ENCODE measurements around the gene GZMA.

The GZMA gene

GRCh38 chr5:55102348-55102747 is at the start of gene GZMA:
Gene GZMA, plus strand, starts transcription at chr5:55102646. Its CDS starts 37 bp downstream, at chr5:55102683.
- TF ChIP-seq, protein P1, sequence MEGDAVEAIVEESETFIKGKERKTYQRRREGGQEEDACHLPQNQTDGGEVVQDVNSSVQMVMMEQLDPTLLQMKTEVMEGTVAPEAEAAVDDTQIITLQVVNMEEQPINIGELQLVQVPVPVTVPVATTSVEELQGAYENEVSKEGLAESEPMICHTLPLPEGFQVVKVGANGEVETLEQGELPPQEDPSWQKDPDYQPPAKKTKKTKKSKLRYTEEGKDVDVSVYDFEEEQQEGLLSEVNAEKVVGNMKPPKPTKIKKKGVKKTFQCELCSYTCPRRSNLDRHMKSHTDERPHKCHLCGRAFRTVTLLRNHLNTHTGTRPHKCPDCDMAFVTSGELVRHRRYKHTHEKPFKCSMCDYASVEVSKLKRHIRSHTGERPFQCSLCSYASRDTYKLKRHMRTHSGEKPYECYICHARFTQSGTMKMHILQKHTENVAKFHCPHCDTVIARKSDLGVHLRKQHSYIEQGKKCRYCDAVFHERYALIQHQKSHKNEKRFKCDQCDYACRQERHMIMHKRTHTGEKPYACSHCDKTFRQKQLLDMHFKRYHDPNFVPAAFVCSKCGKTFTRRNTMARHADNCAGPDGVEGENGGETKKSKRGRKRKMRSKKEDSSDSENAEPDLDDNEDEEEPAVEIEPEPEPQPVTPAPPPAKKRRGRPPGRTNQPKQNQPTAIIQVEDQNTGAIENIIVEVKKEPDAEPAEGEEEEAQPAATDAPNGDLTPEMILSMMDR (IDR thresholded peaks at IDR 0.05), result no peak
- Histone ChIP-seq H3K9me3 (no peaks in the 10 kb centered on the region), H3K4me3 (ENCODE audit: low read depth in 1 of 2, low read length in 1 of 2) (no peak within 1 kb of the TSS), H3K27me3 (peaks cover 29% of the 10 kb centered on the region), H3K27ac (no peak within 1 kb of the TSS), H3K36me3 (no peaks in the 10 kb centered on the region), H3K4me1 (ENCODE audit: control insufficient read depth in 1 of 2, insufficient read depth in 1 of 2, low read depth in 1 of 2, low read length in 1 of 2) (no peaks in the 10 kb centered on the region)

- Histone ChIP-seq H3K27me3 (no peaks in the 10 kb centered on the region), H3K36me3 (no peaks in the 10 kb centered on the region), H3K9me3 (no peaks in the 10 kb centered on the region), H3K27ac (no peak overlapping the region), H3K4me1 (ENCODE audit: control insufficient read depth in 1 of 2, insufficient read depth in 1 of 2, low read depth in 1 of 2, low read length in 1 of 2) (no peaks in the 10 kb centered on the region), H3K4me3 (ENCODE audit: low read depth in 1 of 2, low read length in 1 of 2) (no peak overlapping the region)
- TF ChIP-seq, protein P1 (IDR thresholded peaks at IDR 0.05), result no peak
Observed at GRCh38 chr5:55055183-55055582, 47.3 kb upstream of the GZMA start.

GRCh38 chr5:55062039-55062779 is 40.2 kb upstream of the GZMA start:
- H3K4me3 ChIP-seq (ENCODE audit: low read depth in 1 of 2, low read length in 1 of 2), result no peak overlapping the region

DNA sequence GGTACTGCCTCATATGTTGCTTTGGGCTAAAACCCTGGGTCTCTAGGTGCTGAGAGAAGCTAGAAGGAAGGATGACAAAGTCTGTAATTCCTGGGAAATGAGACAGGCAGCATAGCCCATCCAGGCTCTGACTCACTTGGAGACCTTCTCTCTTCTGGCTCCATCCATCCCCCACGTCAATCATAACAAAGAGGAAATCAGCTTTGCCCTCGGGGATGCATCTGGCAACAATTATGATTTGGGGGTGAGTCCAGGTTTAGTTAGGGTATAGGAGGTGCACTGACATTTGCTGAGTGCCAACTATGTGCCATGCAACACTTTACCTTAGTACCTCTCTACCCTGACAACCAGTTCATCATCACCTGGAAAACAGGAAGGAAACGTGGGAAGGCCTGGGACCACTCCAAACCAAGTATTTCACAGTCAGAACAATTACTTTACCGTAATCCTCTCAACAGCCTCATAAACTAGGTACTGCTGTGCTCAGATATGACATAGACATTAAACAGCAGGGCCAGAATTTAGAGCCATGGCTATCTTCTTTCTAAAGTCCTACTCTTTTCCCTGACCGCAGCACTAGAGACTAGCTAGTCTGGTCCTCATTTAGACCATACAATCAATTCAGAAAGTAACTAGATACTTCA is 39.1 kb upstream of the GZMA start:
- TF ChIP-seq, protein P1 (IDR thresholded peaks at IDR 0.05), result no peak
- H3K4me3 ChIP-seq (ENCODE audit: low read depth in 1 of 2, low read length in 1 of 2), result no peak overlapping the region
- no peaks in the 10 kb centered on the region for H3K9me3 ChIP-seq
- H3K27ac ChIP-seq, result no peak overlapping the region
- H3K4me1 ChIP-seq (ENCODE audit: control insufficient read depth in 1 of 2, insufficient read depth in 1 of 2, low read depth in 1 of 2, low read length in 1 of 2), result no peaks in the 10 kb centered on the region
- no peaks in the 10 kb centered on the region for H3K36me3 ChIP-seq
- no peaks in the 10 kb centered on the region for H3K27me3 ChIP-seq

More at GRCh38 chr5:55062039-55062779, 40.2 kb upstream of the GZMA start:
- TF ChIP-seq, protein P1 (IDR thresholded peaks at IDR 0.05), result no peak
- Histone ChIP-seq H3K9me3 (no peaks in the 10 kb centered on the region), H3K27ac (no peak overlapping the region), H3K27me3 (no peaks in the 10 kb centered on the region), H3K4me1 (ENCODE audit: control insufficient read depth in 1 of 2, insufficient read depth in 1 of 2, low read depth in 1 of 2, low read length in 1 of 2) (no peaks in the 10 kb centered on the region), H3K36me3 (no peaks in the 10 kb centered on the region)

DNA sequence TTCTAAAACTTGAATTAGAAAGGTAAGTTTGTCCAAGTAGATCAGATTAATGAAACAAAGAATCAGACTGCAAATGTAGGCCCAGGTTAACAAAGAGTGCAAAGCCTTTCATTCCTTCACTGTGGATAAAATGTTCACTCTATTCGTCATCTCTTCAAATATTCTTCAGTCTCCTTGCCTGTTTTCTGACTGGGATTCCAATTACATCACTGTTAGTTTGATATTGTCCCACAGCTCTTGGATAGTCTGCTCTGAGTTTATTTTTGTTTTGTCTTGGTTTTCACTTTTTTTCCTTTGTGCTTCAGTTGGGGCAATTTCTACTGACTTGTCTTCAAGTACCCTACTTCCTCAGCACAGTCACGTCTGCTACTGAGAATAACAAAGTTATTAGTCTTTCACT is 38.5 kb upstream of the GZMA start:
- no peaks in the 10 kb centered on the region for H3K9me3 ChIP-seq
- TF ChIP-seq, protein P1 (IDR thresholded peaks at IDR 0.05), result no peak
- H3K36me3 ChIP-seq, result no peaks in the 10 kb centered on the region
- H3K27me3 ChIP-seq, result no peaks in the 10 kb centered on the region
- no peak overlapping the region for H3K27ac ChIP-seq
- H3K4me1 ChIP-seq (ENCODE audit: control insufficient read depth in 1 of 2, insufficient read depth in 1 of 2, low read depth in 1 of 2, low read length in 1 of 2), result no peaks in the 10 kb centered on the region
- no peak overlapping the region for H3K4me3 ChIP-seq (ENCODE audit: low read depth in 1 of 2, low read length in 1 of 2)

All from neutrophil (primary cell).